ENCODE measurements around the gene CPN2. TPM values are rescaled to one million over a fixed set of nuclear protein-coding genes. Genes with fewer than 3 reads are reported as not detected.
A peak's percentile ranks its signal among the peaks of the same experiment; 100 is the strongest.

CPN2 gene
- polyA plus RNA-seq, 4 donors, result 2.0 TPM; not detected in 3

DNA sequence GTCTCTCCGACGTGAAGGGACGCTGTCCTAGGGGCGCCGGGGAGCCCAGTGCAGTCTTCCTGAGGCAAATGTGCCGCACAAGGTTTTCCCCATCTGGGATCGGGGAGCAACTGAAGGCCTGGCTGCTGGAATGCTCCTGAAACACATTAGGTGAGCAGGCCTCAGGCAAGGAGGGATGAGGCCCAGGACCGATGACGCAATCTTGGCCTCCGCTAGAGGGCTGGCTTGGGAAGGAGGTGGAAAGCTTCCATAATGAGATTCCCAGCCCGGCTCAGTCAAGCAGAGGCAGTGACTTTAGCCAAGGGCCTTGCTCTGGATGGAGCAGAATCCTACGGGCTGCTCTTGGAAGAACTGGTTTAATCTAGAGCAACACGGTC lies 50.8 kb downstream of the CPN2 start:
- Histone ChIP-seq H3K27ac (ENCODE audit: low read depth in 1 of 3, low read length in 2 of 3) (peak overlapping the region in 1 of 3 donors; percentile 52), H3K9me3 (ENCODE audit: control insufficient read depth in 2 of 2, insufficient read depth in 1 of 2, low read depth in 1 of 2, low read length in 1 of 2) (peaks cover 0 to 3% of the 10 kb centered on the region in 2 donors), H3K36me3 (ENCODE audit: control insufficient read depth in 3 of 3, insufficient read depth in 2 of 3, low read depth in 1 of 3, low read length in 3 of 3) (no peaks in the 10 kb centered on the region), H3K4me1 (ENCODE audit: control insufficient read depth in 3 of 3, insufficient read depth in 2 of 3, low read depth in 1 of 3, low read length in 2 of 3) (peaks cover 0 to 8% (median 0%) of the 10 kb centered on the region in 3 donors), H3K4me3 (ENCODE audit: low read depth in 1 of 3, low read length in 3 of 3) (no peak overlapping the region), H3K27me3 (ENCODE audit: control insufficient read depth in 3 of 3, insufficient read depth in 3 of 3, low read length in 3 of 3) (no peaks in the 10 kb centered on the region)
- FAIRE-seq (no peak), DNase-seq (peak in 1 of 2 donors; percentile 45)
- 76 to 80% (median 79%) methylated on average over 13 of the region's 13 CpGs for WGBS, 3 donors

DNA sequence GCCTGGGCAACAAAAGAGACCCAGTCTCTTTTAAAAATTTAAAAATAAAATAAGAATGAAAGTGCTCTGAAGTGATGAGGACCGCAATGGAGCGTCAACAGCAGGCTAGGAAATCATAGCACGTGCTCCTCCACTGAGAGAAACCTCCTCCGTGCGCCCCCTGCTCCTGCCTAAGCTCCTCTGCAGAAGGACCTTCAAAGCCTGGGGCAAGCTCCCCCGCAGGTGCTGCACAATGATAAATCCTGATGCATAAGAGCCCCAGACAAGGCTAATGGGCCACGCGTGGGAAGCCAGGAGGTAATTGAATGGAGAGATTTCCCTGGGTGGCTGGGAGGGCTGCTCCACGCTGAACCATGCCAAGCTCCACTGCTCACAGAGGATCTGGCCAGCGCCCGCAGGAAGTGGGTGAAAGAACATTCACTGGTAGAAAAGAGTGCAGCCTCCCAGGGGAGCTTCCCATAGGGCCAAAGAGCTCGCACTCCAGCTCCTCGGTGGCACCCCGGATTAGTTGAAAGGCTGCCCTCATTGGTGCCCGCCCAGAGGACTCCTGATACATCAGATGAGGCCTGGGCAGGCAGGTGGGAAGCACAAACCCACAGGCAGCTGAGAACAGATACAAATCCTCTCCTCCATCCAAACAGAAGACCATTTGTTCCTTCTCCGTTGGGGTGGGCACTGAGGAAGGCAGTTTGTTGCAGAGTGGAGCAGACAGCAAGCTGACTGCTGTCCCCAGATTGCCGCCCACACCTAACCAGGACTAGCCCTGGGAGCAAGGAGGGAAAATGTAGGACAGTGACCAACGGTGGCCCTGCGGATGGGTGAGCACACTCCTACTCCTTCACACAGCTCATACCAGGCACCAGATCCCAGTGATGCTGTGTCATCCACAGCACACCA lies 52.5 kb downstream of the CPN2 start:
- 86 to 88% (median 88%) methylated on average over 19 of the region's 19 CpGs for WGBS, 3 donors
- H3K27me3 ChIP-seq (ENCODE audit: control insufficient read depth in 3 of 3, insufficient read depth in 3 of 3, low read length in 3 of 3), result no peaks in the 10 kb centered on the region
- peaks cover 0 to 8% (median 0%) of the 10 kb centered on the region in 3 donors for H3K4me1 ChIP-seq (ENCODE audit: control insufficient read depth in 3 of 3, insufficient read depth in 2 of 3, low read depth in 1 of 3, low read length in 2 of 3)
- no peak for FAIRE-seq
- no peak overlapping the region for H3K4me3 ChIP-seq (ENCODE audit: low read depth in 1 of 3, low read length in 3 of 3)
- no peaks in the 10 kb centered on the region for H3K36me3 ChIP-seq (ENCODE audit: control insufficient read depth in 3 of 3, insufficient read depth in 2 of 3, low read depth in 1 of 3, low read length in 3 of 3)
- no peaks in the 10 kb centered on the region for H3K9me3 ChIP-seq (ENCODE audit: control insufficient read depth in 2 of 2, insufficient read depth in 1 of 2, low read depth in 1 of 2, low read length in 1 of 2)
- no peak overlapping the region for H3K27ac ChIP-seq (ENCODE audit: low read depth in 1 of 3, low read length in 2 of 3)
- DNase-seq, result no peak

DNA sequence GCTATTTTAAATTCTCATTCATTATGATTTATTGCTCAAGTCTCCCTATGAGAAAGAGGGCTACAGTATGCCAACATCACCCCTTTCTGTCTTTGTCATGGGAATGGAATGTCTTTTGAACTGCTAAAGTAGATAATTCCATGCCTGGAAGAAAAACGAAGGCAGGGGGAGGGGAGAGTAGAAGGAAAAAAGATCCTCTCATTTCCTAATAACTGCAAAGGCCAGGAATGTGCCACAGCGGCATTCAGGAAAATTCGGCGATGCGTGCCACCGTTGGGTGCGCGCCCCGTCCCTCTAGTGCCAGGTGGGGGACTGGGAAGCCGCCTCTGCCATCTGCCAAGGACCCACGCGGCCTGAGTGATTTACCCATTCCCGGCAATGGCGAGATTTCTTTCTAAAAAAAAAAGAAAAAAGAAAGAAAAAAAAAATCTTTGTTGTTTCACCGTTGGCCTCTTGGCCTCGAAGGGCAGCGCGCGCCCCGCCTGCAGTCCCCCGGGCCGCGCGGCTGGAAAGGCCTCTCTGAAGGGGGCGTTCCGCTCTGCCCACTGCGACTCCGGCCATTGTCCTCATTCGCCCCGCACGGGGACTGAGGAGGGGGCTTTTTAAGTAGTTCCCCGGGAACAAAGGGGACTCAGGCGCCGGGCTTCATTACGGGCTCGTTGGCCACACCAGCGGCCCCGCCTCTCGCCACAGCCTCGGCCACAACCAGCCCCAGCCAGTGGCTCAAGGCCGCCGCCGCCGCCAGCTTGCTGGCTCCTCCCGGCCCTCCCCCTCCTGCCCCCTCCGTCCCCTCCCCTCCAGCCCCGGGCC lies 54.5 kb downstream of the CPN2 start:
- H3K4me3 ChIP-seq (ENCODE audit: low read depth in 1 of 3, low read length in 3 of 3), result peak overlapping the region in 2 of 3 donors; percentile 45 to 50
- FAIRE-seq (no peak), DNase-seq (peak in 1 of 2 donors; percentile 62)
- peaks cover 0 to 3% of the 10 kb centered on the region in 2 donors for H3K9me3 ChIP-seq (ENCODE audit: control insufficient read depth in 2 of 2, insufficient read depth in 1 of 2, low read depth in 1 of 2, low read length in 1 of 2)
- H3K27ac ChIP-seq (ENCODE audit: low read depth in 1 of 3, low read length in 2 of 3), result no peak overlapping the region
- no peaks in the 10 kb centered on the region for H3K36me3 ChIP-seq (ENCODE audit: control insufficient read depth in 3 of 3, insufficient read depth in 2 of 3, low read depth in 1 of 3, low read length in 3 of 3)
- 5 to 23% (median 20%) methylated on average over 35 to 47 of the region's 47 CpGs for WGBS, 3 donors
- no peaks in the 10 kb centered on the region for H3K27me3 ChIP-seq (ENCODE audit: control insufficient read depth in 3 of 3, insufficient read depth in 3 of 3, low read length in 3 of 3)
- peaks cover 0 to 8% (median 0%) of the 10 kb centered on the region in 3 donors for H3K4me1 ChIP-seq (ENCODE audit: control insufficient read depth in 3 of 3, insufficient read depth in 2 of 3, low read depth in 1 of 3, low read length in 2 of 3)

DNA sequence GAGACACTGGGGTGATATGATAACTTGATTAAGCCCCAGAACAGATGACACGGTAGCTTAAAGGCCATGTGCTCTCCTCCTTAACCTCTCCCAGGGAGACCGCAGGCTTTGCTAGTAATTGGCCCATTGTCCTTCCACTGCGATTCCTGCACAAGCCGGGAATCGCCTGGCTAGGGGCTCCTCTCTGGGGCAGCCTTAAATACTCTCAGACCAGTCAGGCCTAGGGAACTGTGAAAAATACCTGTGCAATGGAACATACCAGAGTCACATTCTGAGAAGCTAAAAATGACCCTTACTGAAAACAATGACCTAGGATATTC lies 56.3 kb downstream of the CPN2 start:
- no peak for FAIRE-seq
- no peaks in the 10 kb centered on the region for H3K36me3 ChIP-seq (ENCODE audit: control insufficient read depth in 3 of 3, insufficient read depth in 2 of 3, low read depth in 1 of 3, low read length in 3 of 3)
- no peak for DNase-seq
- no peaks in the 10 kb centered on the region for H3K27me3 ChIP-seq (ENCODE audit: control insufficient read depth in 3 of 3, insufficient read depth in 3 of 3, low read length in 3 of 3)
- 96 to 98% (median 97%) methylated on average over 5 of the region's 5 CpGs for WGBS, 3 donors
- H3K27ac ChIP-seq (ENCODE audit: low read depth in 1 of 3, low read length in 2 of 3), result no peak overlapping the region
- H3K4me3 ChIP-seq (ENCODE audit: low read depth in 1 of 3, low read length in 3 of 3), result no peak overlapping the region
- H3K9me3 ChIP-seq (ENCODE audit: control insufficient read depth in 2 of 2, insufficient read depth in 1 of 2, low read depth in 1 of 2, low read length in 1 of 2), result peaks cover 0 to 3% of the 10 kb centered on the region in 2 donors
- peaks cover 0 to 8% (median 0%) of the 10 kb centered on the region in 3 donors for H3K4me1 ChIP-seq (ENCODE audit: control insufficient read depth in 3 of 3, insufficient read depth in 2 of 3, low read depth in 1 of 3, low read length in 2 of 3)

DNA sequence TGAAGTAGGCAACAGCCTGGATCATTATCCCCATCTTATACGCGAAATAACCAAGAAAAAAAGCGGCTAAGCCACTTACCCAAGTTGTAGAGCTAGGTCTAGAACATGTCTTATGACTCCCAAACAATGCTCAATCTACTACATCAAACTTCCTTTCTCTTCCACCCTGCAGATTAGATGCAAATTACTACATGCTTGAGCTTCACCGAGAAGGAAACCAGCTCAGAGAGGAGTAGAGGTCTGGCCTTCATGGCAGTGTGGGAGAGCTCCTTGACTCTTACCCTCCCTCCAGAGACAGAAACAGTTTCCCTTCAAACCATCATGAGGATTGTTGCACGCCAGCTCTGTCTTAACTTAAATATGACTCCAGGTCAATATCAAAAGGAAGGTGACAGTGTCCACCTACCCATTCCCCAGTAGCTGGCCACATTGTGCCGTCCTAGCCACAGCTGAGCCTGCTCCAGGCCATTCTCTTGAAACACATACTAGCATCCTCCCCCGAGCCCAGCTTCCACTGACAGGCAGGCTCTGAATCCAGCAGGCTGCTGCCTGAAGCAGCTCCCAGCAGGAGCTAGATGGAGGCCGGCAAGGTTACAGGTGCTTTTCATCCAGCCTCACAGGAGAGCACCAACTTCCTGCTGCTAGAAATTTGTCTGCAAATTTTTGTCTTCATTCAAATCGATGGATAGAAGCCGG lies 56.8 kb downstream of the CPN2 start:
- Histone ChIP-seq H3K4me3 (ENCODE audit: low read depth in 1 of 3, low read length in 3 of 3) (no peak overlapping the region), H3K4me1 (ENCODE audit: control insufficient read depth in 3 of 3, insufficient read depth in 2 of 3, low read depth in 1 of 3, low read length in 2 of 3) (peaks cover 0 to 8% (median 0%) of the 10 kb centered on the region in 3 donors), H3K27me3 (ENCODE audit: control insufficient read depth in 3 of 3, insufficient read depth in 3 of 3, low read length in 3 of 3) (no peaks in the 10 kb centered on the region), H3K27ac (ENCODE audit: low read depth in 1 of 3, low read length in 2 of 3) (no peak overlapping the region), H3K36me3 (ENCODE audit: control insufficient read depth in 3 of 3, insufficient read depth in 2 of 3, low read depth in 1 of 3, low read length in 3 of 3) (no peaks in the 10 kb centered on the region), H3K9me3 (ENCODE audit: control insufficient read depth in 2 of 2, insufficient read depth in 1 of 2, low read depth in 1 of 2, low read length in 1 of 2) (peaks cover 0 to 3% of the 10 kb centered on the region in 2 donors)
- no peak for DNase-seq
- WGBS, 3 donors, result 87 to 92% (median 89%) methylated on average over 10 of the region's 10 CpGs
- no peak for FAIRE-seq

DNA sequence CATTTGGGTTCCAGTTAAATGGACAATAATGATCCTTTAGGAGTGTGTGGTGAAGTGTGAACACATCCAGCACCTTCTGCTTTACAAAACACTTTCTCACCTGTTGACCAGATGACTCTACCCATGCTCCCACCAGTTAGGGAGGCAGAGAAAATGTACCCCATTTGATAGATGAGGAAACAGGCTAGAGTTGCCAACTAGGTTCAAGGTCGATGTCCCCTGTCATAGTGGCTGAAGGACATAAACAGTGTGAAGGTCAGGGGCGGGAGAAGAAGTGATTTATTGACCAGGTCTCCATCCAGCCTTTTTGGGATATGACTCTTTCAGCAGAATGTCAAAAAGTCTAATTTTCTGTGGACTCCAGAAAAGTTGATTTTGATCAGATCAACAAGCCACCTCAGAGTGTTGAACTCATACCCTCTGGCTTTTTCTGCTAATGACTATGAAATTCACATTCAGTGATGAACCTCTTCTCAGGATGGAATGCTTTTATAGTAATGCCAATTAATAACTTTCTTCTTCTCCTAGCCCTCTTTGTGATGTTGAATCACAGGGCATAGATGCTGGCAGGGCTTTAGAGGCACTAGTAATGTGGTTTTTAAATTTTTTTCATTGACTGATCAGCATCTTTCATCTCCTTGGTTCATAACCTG lies 57.5 kb downstream of the CPN2 start:
- no peaks in the 10 kb centered on the region for H3K27me3 ChIP-seq (ENCODE audit: control insufficient read depth in 3 of 3, insufficient read depth in 3 of 3, low read length in 3 of 3)
- H3K4me3 ChIP-seq (ENCODE audit: low read depth in 1 of 3, low read length in 3 of 3), result no peak overlapping the region
- H3K27ac ChIP-seq (ENCODE audit: low read depth in 1 of 3, low read length in 2 of 3), result no peak overlapping the region
- H3K9me3 ChIP-seq (ENCODE audit: control insufficient read depth in 2 of 2, insufficient read depth in 1 of 2, low read depth in 1 of 2, low read length in 1 of 2), result peaks cover 0 to 3% of the 10 kb centered on the region in 2 donors
- 78 to 85% (median 83%) methylated on average over 2 of the region's 2 CpGs for WGBS, 3 donors
- DNase-seq, result no peak
- H3K4me1 ChIP-seq (ENCODE audit: control insufficient read depth in 3 of 3, insufficient read depth in 2 of 3, low read depth in 1 of 3, low read length in 2 of 3), result peaks cover 0 to 8% (median 0%) of the 10 kb centered on the region in 3 donors
- FAIRE-seq, result no peak
- no peaks in the 10 kb centered on the region for H3K36me3 ChIP-seq (ENCODE audit: control insufficient read depth in 3 of 3, insufficient read depth in 2 of 3, low read depth in 1 of 3, low read length in 3 of 3)

DNA sequence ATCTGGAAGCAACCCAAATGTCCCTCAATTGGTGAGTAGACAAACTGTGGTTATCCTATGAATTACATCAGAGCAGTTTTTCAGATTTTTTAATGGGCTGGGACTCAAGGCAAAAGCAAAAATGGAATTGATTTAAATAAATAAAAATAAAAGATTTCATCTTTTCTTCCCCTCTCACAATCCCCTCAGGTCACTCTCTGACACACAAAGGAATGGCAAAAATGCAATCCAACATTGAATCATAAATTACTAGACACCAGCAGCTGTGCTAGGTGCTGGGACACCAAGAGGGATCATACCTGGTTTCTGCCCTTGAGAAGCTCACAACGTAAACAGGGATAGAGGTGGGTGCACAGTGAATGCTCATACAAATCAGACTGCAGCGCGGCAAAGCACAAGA lies 58.8 kb downstream of the CPN2 start:
- Histone ChIP-seq H3K4me3 (ENCODE audit: low read depth in 1 of 3, low read length in 3 of 3) (no peak overlapping the region), H3K27me3 (ENCODE audit: control insufficient read depth in 3 of 3, insufficient read depth in 3 of 3, low read length in 3 of 3) (no peaks in the 10 kb centered on the region), H3K27ac (ENCODE audit: low read depth in 1 of 3, low read length in 2 of 3) (no peak overlapping the region), H3K4me1 (ENCODE audit: control insufficient read depth in 3 of 3, insufficient read depth in 2 of 3, low read depth in 1 of 3, low read length in 2 of 3) (peaks cover 0 to 8% (median 0%) of the 10 kb centered on the region in 3 donors), H3K36me3 (ENCODE audit: control insufficient read depth in 3 of 3, insufficient read depth in 2 of 3, low read depth in 1 of 3, low read length in 3 of 3) (no peaks in the 10 kb centered on the region), H3K9me3 (ENCODE audit: control insufficient read depth in 2 of 2, insufficient read depth in 1 of 2, low read depth in 1 of 2, low read length in 1 of 2) (peaks cover 0 to 3% of the 10 kb centered on the region in 2 donors)
- no peak for FAIRE-seq
- WGBS, 3 donors, result 95 to 97% (median 97%) methylated on average over 3 of the region's 3 CpGs
- DNase-seq, result no peak
